H1 (cell line): Measurements from ENCODE around the gene AGBL5. TPM values are rescaled to one million over a fixed set of nuclear protein-coding genes. Genes with fewer than 3 reads are reported as not detected.

Experiments used
- BRCA1 ChIP-seq: IDR thresholded peaks from 2 replicates; pipeline ENCODE4 v1.6.1; 2012; ENCODE audit warnings: low read depth, low read length, improper control_type of control experiment
- CEBPB ChIP-seq: IDR thresholded peaks from 2 replicates; pipeline ENCODE4 v1.6.1; 2012; ENCODE audit warnings: low read depth, low read length
- CHD1 ChIP-seq: IDR thresholded peaks from 2 replicates; pipeline ENCODE4 v1.6.1; 2012; ENCODE audit warnings: low read depth, low read length, improper control_type of control experiment
- CHD2 ChIP-seq: IDR thresholded peaks from 2 replicates; pipeline ENCODE4 v1.6.1; 2012; ENCODE audit warnings: low read length, improper control_type of control experiment
- EGR1 ChIP-seq: IDR thresholded peaks from 2 replicates; pipeline ENCODE4 v1.6.1; 2011; ENCODE audit warnings: low read depth, low read length, borderline replicate concordance
- HDAC2 ChIP-seq, 2 experiments: fragments of 300-600 bp in 1 of 2; sonication (generic) in 1 of 2; IDR thresholded peaks; 2 replicates each; pipeline ENCODE4 v1.6.1; 2011 to 2012; ENCODE audit warnings: low read depth in 2 of 2, low read length in 2 of 2, mild to moderate bottlenecking in 2 of 2, moderate library complexity in 2 of 2, borderline replicate concordance in 1 of 2, inconsistent platforms in 1 of 2
- MAFK ChIP-seq: IDR thresholded peaks from 2 replicates; pipeline ENCODE4 v1.6.1; 2012; ENCODE audit warnings: low read depth, mild to moderate bottlenecking, improper control_type of control experiment, low read length
- POLR2AphosphoS5 ChIP-seq: IDR thresholded peaks from 2 replicates; pipeline ENCODE4 v1.6.1; 2011; ENCODE audit warnings: low read depth, low read length
- POU5F1 ChIP-seq: IDR thresholded peaks from 2 replicates; pipeline ENCODE4 v1.6.1; 2011; ENCODE audit warnings: low read depth, mild to moderate bottlenecking, low read length, moderate library complexity
- RFX5 ChIP-seq: IDR thresholded peaks from 2 replicates; pipeline ENCODE4 v1.6.1; 2011; ENCODE audit warnings: low read depth, low read length, improper control_type of control experiment, borderline replicate concordance
- SAP30 ChIP-seq: fragments of 300-600 bp; sonication (generic); IDR thresholded peaks from 2 replicates; pipeline ENCODE4 v1.7.1; 2012; ENCODE audit warnings: low read length, moderate library complexity, mild to moderate bottlenecking, inconsistent platforms; ENCODE audit not compliant: insufficient read depth, insufficient replicate concordance
- ZNF274 ChIP-seq: IDR thresholded peaks from 2 replicates; pipeline ENCODE4 v1.7.0; 2012; ENCODE audit warnings: low read length, borderline replicate concordance; ENCODE audit errors: extremely low read depth
- polyA plus RNA-seq, 7 experiments: library from polyadenylated mRNA; depleted of rRNA in 3 of 7; stranded (reverse) in 5 of 7; unstranded in 2 of 7; fragments of >200 nt in 5 of 7; fragments of 200-250 nt in 2 of 7; gene quantifications; 1 replicate in 5 of 7; 2 replicates in 1 of 7; 4 replicates in 1 of 7; pipeline versions ENCODE4 v1.2.1 to v1.2.3, GENCODE V29; 2011 to 2013; ENCODE audit warnings: missing spikeins in 2 of 7, mixed read lengths in 2 of 7
- total RNA-seq: library from RNA; stranded (reverse); fragmentation: NEBNext Ultra II Directional; extraction: Animal tissue kit (Norgen Biotek cat#: 25700); gene quantifications from 2 replicates; pipeline ENCODE4 v1.2.1, GENCODE V29; 2021
- TF ChIP-seq, protein P1 (sequence below), 3 experiments: IDR thresholded peaks; 1 replicate in 2 of 3; 2 replicates in 1 of 3; pipeline versions ENCODE4 v1.5.1 to v1.6.1; 2011; ENCODE audit warnings: low read length in 3 of 3, mild to moderate bottlenecking in 3 of 3, inconsistent platforms in 2 of 3, low read depth in 1 of 3, moderate library complexity in 1 of 3; ENCODE audit not compliant: insufficient read depth in 1 of 3; ENCODE audit errors: control extremely low read depth in 1 of 3

The AGBL5 gene
- total and polyA plus RNA-seq, 2 of the 8 experiments (the other 6 are each of a cell fraction or from before 2014, with no cell fraction given) = 45.4 to 62.0 TPM

DNA sequence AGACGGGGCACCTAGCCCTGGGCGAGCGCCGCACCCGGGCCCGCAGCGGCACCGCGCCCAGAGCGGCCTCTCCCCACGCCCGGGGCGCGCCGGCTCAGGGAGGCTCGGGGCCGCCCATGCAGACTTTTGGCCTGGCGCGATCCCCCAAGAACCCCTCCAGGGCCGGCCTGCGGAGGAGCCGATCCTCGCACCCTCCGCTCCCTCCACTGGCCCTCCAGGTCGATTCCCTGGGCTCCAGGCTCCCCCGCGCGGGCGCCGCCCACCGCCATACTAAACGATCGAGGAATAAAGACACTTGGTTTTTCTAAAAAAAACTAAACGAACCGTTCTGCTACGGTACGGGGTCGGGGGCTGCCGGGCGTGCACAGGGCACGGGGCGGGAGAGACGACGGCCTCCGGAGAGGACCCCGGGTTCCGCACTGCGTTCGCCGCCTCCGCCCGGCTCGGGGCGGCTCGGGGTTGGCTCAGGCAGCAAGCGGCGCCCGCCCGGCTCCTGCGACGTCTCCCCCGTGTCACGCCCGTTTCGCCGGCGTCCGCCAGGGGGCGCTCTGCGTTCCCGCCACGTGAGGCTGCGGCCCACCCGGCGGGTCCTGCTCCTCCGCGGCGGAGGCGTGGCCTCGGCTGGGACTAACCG is 34.7 kb downstream of the AGBL5 start (continued):
- no peak for TF ChIP-seq CHD1
- TF ChIP-seq, protein P1, sequence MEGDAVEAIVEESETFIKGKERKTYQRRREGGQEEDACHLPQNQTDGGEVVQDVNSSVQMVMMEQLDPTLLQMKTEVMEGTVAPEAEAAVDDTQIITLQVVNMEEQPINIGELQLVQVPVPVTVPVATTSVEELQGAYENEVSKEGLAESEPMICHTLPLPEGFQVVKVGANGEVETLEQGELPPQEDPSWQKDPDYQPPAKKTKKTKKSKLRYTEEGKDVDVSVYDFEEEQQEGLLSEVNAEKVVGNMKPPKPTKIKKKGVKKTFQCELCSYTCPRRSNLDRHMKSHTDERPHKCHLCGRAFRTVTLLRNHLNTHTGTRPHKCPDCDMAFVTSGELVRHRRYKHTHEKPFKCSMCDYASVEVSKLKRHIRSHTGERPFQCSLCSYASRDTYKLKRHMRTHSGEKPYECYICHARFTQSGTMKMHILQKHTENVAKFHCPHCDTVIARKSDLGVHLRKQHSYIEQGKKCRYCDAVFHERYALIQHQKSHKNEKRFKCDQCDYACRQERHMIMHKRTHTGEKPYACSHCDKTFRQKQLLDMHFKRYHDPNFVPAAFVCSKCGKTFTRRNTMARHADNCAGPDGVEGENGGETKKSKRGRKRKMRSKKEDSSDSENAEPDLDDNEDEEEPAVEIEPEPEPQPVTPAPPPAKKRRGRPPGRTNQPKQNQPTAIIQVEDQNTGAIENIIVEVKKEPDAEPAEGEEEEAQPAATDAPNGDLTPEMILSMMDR (IDR thresholded peaks at IDR 0.05; ENCODE audit: control extremely low read depth in 1 of 3, insufficient read depth in 1 of 3, low read depth in 1 of 3, low read length in 3 of 3) = peak in 2 of 3 experiments; percentile 81 to 84; a peak in 3 of 4 replicates
- TF ChIP-seq SAP30 = no peak
- no peak for TF ChIP-seq EGR1
- TF ChIP-seq CHD2 = no peak; the same call in 1 of the 2 replicates
- peak; percentile 65 to 97; a peak in 3 of 4 replicates for TF ChIP-seq HDAC2 (IDR thresholded peaks at IDR 0.05; ENCODE audit: borderline replicate concordance in 1 of 2, low read depth in 2 of 2, low read length in 2 of 2)
- TF ChIP-seq POU5F1 = no peak
- no peak for TF ChIP-seq RFX5
- TF ChIP-seq BRCA1 = no peak
- no peak for TF ChIP-seq ZNF274
- no peak for TF ChIP-seq MAFK
- no peak for TF ChIP-seq CEBPB
- TF ChIP-seq POLR2AphosphoS5 = peak; percentile 38; the same call in 1 of the 2 replicates
